ENCODE results near the gene TMEM52.

The TMEM52 gene

GRCh38 chr1:1966071-1966740, 47.1 kb upstream of the TMEM52 start:
- Histone ChIP-seq H3K4me1 (ENCODE audit: insufficient read depth, low read length) (no peaks in the 10 kb centered on the region), H3K4me2 (ENCODE audit: insufficient read depth, low read length) (no peak overlapping the region), H4K20me1 (ENCODE audit: insufficient read depth, low read length) (no peaks in the 10 kb centered on the region; the same call in 1 of the 2 replicates), H3K9ac (ENCODE audit: low read depth, low read length) (no peak overlapping the region), H2AFZ (ENCODE audit: low read depth, low read length) (no peak overlapping the region), H3K27me3 (ENCODE audit: insufficient read depth, low read length, poor library complexity) (no peaks in the 10 kb centered on the region), H3K27ac (ENCODE audit: low read length) (no peak overlapping the region), H3K9me3 (ENCODE audit: insufficient read depth, low read length, severe bottlenecking) (no peaks in the 10 kb centered on the region), H3K36me3 (ENCODE audit: insufficient read depth, low read length) (no peaks in the 10 kb centered on the region), H3K4me3 (ENCODE audit: low read depth in 1 of 2, low read length in 2 of 2) (no peak overlapping the region), H3K79me2 (ENCODE audit: insufficient read depth, low read length) (no peaks in the 10 kb centered on the region)
- DNase-seq (no peak), ATAC-seq (ENCODE audit: insufficient read depth, low read depth) (no peak)
- TF ChIP-seq, protein P1, sequence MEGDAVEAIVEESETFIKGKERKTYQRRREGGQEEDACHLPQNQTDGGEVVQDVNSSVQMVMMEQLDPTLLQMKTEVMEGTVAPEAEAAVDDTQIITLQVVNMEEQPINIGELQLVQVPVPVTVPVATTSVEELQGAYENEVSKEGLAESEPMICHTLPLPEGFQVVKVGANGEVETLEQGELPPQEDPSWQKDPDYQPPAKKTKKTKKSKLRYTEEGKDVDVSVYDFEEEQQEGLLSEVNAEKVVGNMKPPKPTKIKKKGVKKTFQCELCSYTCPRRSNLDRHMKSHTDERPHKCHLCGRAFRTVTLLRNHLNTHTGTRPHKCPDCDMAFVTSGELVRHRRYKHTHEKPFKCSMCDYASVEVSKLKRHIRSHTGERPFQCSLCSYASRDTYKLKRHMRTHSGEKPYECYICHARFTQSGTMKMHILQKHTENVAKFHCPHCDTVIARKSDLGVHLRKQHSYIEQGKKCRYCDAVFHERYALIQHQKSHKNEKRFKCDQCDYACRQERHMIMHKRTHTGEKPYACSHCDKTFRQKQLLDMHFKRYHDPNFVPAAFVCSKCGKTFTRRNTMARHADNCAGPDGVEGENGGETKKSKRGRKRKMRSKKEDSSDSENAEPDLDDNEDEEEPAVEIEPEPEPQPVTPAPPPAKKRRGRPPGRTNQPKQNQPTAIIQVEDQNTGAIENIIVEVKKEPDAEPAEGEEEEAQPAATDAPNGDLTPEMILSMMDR (IDR thresholded peaks at IDR 0.05; ENCODE audit: borderline replicate concordance, extremely low read depth, low read length, poor library complexity, severe bottlenecking), result no peak
- no peak for TF ChIP-seq EZH2 (IDR thresholded peaks at IDR 0.05; ENCODE audit: borderline replicate concordance, low read depth, low read length, severe bottlenecking)

DNA sequence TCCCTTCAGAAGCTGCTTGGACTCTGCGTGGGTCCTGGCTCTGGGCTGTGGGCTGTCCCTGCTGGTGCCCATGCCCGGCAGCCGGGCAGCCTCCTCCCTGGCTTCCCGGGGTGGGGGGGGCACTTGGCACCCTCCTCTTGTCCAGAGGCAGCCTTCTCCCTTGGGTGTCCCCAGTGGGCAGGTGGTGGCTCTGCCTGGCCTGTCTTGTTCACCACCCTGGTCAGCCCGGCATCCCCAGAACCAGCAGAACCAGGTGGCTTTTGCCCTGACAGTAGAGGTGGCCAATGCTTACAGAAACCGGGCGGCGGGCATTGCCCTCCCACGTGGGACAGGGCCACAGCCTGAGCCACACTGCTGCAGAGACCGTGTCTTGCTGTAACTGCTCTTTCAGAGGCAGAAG, 46.5 kb upstream of the TMEM52 start:
- no peaks in the 10 kb centered on the region for H3K9me3 ChIP-seq (ENCODE audit: insufficient read depth, low read length, severe bottlenecking)
- no peak overlapping the region for H2AFZ ChIP-seq (ENCODE audit: low read depth, low read length)
- no peak for DNase-seq
- H3K9ac ChIP-seq (ENCODE audit: low read depth, low read length), result no peak overlapping the region
- no peaks in the 10 kb centered on the region for H3K27me3 ChIP-seq (ENCODE audit: insufficient read depth, low read length, poor library complexity)
- H3K4me2 ChIP-seq (ENCODE audit: insufficient read depth, low read length), result no peak overlapping the region
- no peak for TF ChIP-seq EZH2 (IDR thresholded peaks at IDR 0.05; ENCODE audit: borderline replicate concordance, low read depth, low read length, severe bottlenecking)
- TF ChIP-seq, protein P1 (IDR thresholded peaks at IDR 0.05; ENCODE audit: borderline replicate concordance, extremely low read depth, low read length, poor library complexity, severe bottlenecking), result no peak
- no peak overlapping the region for H3K4me3 ChIP-seq (ENCODE audit: low read depth in 1 of 2, low read length in 2 of 2)
- H4K20me1 ChIP-seq (ENCODE audit: insufficient read depth, low read length), result no peaks in the 10 kb centered on the region
- no peak overlapping the region for H3K27ac ChIP-seq (ENCODE audit: low read length)
- H3K36me3 ChIP-seq (ENCODE audit: insufficient read depth, low read length), result no peaks in the 10 kb centered on the region
- ATAC-seq (ENCODE audit: insufficient read depth, low read depth), result no peak
- no peaks in the 10 kb centered on the region for H3K4me1 ChIP-seq (ENCODE audit: insufficient read depth, low read length)
- H3K79me2 ChIP-seq (ENCODE audit: insufficient read depth, low read length), result no peaks in the 10 kb centered on the region

GRCh38 chr1:1964811-1965210, 45.7 kb upstream of the TMEM52 start:
- no peak overlapping the region for H3K9ac ChIP-seq (ENCODE audit: low read depth, low read length)
- no peak overlapping the region for H3K4me2 ChIP-seq (ENCODE audit: insufficient read depth, low read length)
- no peaks in the 10 kb centered on the region for H3K9me3 ChIP-seq (ENCODE audit: insufficient read depth, low read length, severe bottlenecking)
- H2AFZ ChIP-seq (ENCODE audit: low read depth, low read length), result no peak overlapping the region
- no peaks in the 10 kb centered on the region for H3K79me2 ChIP-seq (ENCODE audit: insufficient read depth, low read length)
- H4K20me1 ChIP-seq (ENCODE audit: insufficient read depth, low read length), result peaks cover 4% of the 10 kb centered on the region; the same call in 1 of the 2 replicates
- ATAC-seq (ENCODE audit: insufficient read depth, low read depth), result no peak
- no peak for DNase-seq
- no peaks in the 10 kb centered on the region for H3K4me1 ChIP-seq (ENCODE audit: insufficient read depth, low read length)
- H3K4me3 ChIP-seq (ENCODE audit: low read depth in 1 of 2, low read length in 2 of 2), result no peak overlapping the region
- no peaks in the 10 kb centered on the region for H3K36me3 ChIP-seq (ENCODE audit: insufficient read depth, low read length)
- TF ChIP-seq EZH2 (IDR thresholded peaks at IDR 0.05; ENCODE audit: borderline replicate concordance, low read depth, low read length, severe bottlenecking), result no peak
- TF ChIP-seq, protein P1 (IDR thresholded peaks at IDR 0.05; ENCODE audit: borderline replicate concordance, extremely low read depth, low read length, poor library complexity, severe bottlenecking), result no peak
- H3K27me3 ChIP-seq (ENCODE audit: insufficient read depth, low read length, poor library complexity), result no peaks in the 10 kb centered on the region
- no peak overlapping the region for H3K27ac ChIP-seq (ENCODE audit: low read length)

Data from DND-41 (cell line).